ENCODE data around the gene MMP11. TPM values are rescaled to one million over a fixed set of nuclear protein-coding genes. Genes with fewer than 3 reads are reported as not detected.

Gene MMP11
- total and polyA plus RNA-seq, 2 of the 13 experiments (the other 11 are each of a cell fraction or from before 2014, with no cell fraction given): 8.9 to 28.6 TPM

DNA sequence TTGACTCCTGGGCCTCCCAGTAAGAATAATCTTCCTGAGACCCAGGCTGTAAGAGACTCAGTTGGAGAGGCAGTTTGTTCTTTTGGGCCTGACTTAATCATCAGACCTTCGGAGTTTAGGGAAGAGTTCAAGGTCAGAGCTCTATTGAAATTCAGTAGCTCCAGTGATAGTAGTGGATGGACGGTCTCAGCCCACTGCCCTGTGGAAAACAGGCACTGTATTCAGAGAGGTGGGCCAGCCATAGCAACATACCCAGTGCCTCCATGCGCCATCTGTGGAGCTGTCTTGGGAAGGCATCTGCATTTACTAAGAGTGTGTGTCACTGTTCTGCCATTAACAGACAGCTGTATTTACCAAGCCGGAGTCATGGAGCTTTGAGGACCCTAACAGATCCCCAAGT, 17.0 kb downstream of the MMP11 start (continued):
- TF ChIP-seq ZFP41 (CRISPR knock-in tag; IDR thresholded peaks at IDR 0.05; ENCODE audit: borderline replicate concordance): no peak
- TF ChIP-seq MAFF (IDR thresholded peaks at IDR 0.05; ENCODE audit: low read depth, low read length): no peak
- TF ChIP-seq ZNF335 (CRISPR knock-in tag; IDR thresholded peaks at IDR 0.05): no peak
- 0 out of 2 replicates have a peak, but pooled peaks have one; percentile 16 for TF ChIP-seq MED1 (CRISPR knock-in tag; IDR thresholded peaks at IDR 0.05)
- TF ChIP-seq, protein P1, sequence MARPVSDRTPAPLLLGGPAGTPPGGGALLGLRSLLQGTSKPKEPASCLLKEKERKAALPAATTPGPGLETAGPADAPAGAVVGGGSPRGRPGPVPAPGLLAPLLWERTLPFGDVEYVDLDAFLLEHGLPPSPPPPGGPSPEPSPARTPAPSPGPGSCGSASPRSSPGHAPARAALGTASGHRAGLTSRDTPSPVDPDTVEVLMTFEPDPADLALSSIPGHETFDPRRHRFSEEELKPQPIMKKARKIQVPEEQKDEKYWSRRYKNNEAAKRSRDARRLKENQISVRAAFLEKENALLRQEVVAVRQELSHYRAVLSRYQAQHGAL (CRISPR knock-in tag; IDR thresholded peaks at IDR 0.05; ENCODE audit: not compliant biosample characterization): no peak
- TF ChIP-seq, protein P2, sequence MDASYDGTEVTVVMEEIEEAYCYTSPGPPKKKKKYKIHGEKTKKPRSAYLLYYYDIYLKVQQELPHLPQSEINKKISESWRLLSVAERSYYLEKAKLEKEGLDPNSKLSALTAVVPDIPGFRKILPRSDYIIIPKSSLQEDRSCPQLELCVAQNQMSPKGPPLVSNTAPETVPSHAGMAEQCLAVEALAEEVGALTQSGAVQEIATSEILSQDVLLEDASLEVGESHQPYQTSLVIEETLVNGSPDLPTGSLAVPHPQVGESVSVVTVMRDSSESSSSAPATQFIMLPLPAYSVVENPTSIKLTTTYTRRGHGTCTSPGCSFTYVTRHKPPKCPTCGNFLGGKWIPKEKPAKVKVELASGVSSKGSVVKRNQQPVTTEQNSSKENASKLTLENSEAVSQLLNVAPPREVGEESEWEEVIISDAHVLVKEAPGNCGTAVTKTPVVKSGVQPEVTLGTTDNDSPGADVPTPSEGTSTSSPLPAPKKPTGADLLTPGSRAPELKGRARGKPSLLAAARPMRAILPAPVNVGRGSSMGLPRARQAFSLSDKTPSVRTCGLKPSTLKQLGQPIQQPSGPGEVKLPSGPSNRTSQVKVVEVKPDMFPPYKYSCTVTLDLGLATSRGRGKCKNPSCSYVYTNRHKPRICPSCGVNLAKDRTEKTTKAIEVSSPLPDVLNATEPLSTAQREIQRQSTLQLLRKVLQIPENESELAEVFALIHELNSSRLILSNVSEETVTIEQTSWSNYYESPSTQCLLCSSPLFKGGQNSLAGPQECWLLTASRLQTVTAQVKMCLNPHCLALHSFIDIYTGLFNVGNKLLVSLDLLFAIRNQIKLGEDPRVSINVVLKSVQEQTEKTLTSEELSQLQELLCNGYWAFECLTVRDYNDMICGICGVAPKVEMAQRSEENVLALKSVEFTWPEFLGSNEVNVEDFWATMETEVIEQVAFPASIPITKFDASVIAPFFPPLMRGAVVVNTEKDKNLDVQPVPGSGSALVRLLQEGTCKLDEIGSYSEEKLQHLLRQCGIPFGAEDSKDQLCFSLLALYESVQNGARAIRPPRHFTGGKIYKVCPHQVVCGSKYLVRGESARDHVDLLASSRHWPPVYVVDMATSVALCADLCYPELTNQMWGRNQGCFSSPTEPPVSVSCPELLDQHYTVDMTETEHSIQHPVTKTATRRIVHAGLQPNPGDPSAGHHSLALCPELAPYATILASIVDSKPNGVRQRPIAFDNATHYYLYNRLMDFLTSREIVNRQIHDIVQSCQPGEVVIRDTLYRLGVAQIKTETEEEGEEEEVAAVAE (CRISPR knock-in tag; IDR thresholded peaks at IDR 0.05; ENCODE audit: borderline replicate concordance): no peak
- TF ChIP-seq ZNF800 (CRISPR knock-in tag; IDR thresholded peaks at IDR 0.05): peak; percentile 43; the same call in 1 of the 2 replicates
- no peak for TF ChIP-seq MAZ (IDR thresholded peaks at IDR 0.05; ENCODE audit: borderline replicate concordance, low read depth, low read length)
- TF ChIP-seq MAZ (CRISPR knock-in tag; IDR thresholded peaks at IDR 0.05; ENCODE audit: low read depth): no peak
- TF ChIP-seq, protein P3, sequence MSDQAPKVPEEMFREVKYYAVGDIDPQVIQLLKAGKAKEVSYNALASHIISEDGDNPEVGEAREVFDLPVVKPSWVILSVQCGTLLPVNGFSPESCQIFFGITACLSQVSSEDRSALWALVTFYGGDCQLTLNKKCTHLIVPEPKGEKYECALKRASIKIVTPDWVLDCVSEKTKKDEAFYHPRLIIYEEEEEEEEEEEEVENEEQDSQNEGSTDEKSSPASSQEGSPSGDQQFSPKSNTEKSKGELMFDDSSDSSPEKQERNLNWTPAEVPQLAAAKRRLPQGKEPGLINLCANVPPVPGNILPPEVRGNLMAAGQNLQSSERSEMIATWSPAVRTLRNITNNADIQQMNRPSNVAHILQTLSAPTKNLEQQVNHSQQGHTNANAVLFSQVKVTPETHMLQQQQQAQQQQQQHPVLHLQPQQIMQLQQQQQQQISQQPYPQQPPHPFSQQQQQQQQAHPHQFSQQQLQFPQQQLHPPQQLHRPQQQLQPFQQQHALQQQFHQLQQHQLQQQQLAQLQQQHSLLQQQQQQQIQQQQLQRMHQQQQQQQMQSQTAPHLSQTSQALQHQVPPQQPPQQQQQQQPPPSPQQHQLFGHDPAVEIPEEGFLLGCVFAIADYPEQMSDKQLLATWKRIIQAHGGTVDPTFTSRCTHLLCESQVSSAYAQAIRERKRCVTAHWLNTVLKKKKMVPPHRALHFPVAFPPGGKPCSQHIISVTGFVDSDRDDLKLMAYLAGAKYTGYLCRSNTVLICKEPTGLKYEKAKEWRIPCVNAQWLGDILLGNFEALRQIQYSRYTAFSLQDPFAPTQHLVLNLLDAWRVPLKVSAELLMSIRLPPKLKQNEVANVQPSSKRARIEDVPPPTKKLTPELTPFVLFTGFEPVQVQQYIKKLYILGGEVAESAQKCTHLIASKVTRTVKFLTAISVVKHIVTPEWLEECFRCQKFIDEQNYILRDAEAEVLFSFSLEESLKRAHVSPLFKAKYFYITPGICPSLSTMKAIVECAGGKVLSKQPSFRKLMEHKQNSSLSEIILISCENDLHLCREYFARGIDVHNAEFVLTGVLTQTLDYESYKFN (CRISPR knock-in tag; conservative IDR thresholded peaks at IDR 0.05): peak; percentile 59; the same call in 1 of the 2 replicates
- TF ChIP-seq MTERF4 (CRISPR knock-in tag; IDR thresholded peaks at IDR 0.05): no peak
